CD4-positive, alpha-beta memory T cell (primary cell): ENCODE data around the gene SRD5A1. TPM values are rescaled to one million over a fixed set of nuclear protein-coding genes. Genes with fewer than 3 reads are reported as not detected.
"Not testable (repeated sequence)": the region's sequence is repeated elsewhere in the genome, so short reads cannot be mapped to it uniquely, and the experiment has no call there.

ENCODE experiments used
- CTCF ChIA-PET: fragments of 350-600 bp; sonication (Branson Sonifier 250); formaldehyde crosslinking; loops from one replicate; lab custom pipeline; 2021; ENCODE audit warnings: inconsistent platforms; ENCODE audit not compliant: partially characterized antibody; lab: Charles Lee
- POLR2A ChIA-PET: fragments of 350-600 bp; sonication (Branson Sonifier 250); formaldehyde crosslinking; loops from one replicate; lab custom pipeline; 2021; ENCODE audit not compliant: partially characterized antibody; lab: Charles Lee
- DNase-seq, 5 donors: peaks; one replicate each; pipeline versions ENCODE4 v3.0.0 to v3.0.0-alpha.2; 2020 to 2022; ENCODE audit warnings: mixed read lengths in 1 of 5
- H3K27ac ChIP-seq: one replicate; pipeline ENCODE4 v1.7.0; 2013; ENCODE audit warnings: low read depth, low read length
- H3K27me3 ChIP-seq: 2 replicates; pipeline ENCODE4 v1.7.0; 2013; ENCODE audit warnings: mild to moderate bottlenecking, low read length, moderate library complexity; ENCODE audit not compliant: insufficient read depth
- H3K36me3 ChIP-seq: 2 replicates; pipeline ENCODE4 v1.7.0; 2013; ENCODE audit warnings: mild to moderate bottlenecking, low read length, moderate library complexity; ENCODE audit not compliant: insufficient read depth
- H3K4me1 ChIP-seq: 2 replicates; pipeline ENCODE4 v1.7.0; 2013; ENCODE audit warnings: mild to moderate bottlenecking, low read length, moderate library complexity; ENCODE audit not compliant: insufficient read depth
- H3K4me3 ChIP-seq, 2 donors: one replicate each; pipeline ENCODE4 v1.7.0; 2013; ENCODE audit warnings: low read length in 2 of 2, mild to moderate bottlenecking in 1 of 2
- H3K9me3 ChIP-seq, 2 donors: one replicate each; pipeline ENCODE4 v1.7.0; 2013; ENCODE audit warnings: low read length in 2 of 2, control low read depth in 1 of 2; ENCODE audit not compliant: control insufficient read depth in 1 of 2
- H3K27ac Mint-ChIP-seq, 7 donors: one replicate each; pipeline ENCODE4 v1.8.0; 2020 to 2021; ENCODE audit warnings: mixed read lengths in 7 of 7, mild to moderate bottlenecking in 6 of 7, inconsistent platforms in 3 of 7, moderate library complexity in 3 of 7
- H3K27me3 Mint-ChIP-seq, 2 donors: one replicate each; pipeline ENCODE4 v1.8.0; 2020 to 2021; ENCODE audit warnings: mixed read lengths in 2 of 2
- H3K36me3 Mint-ChIP-seq, 2 donors: one replicate each; pipeline ENCODE4 v1.8.0; 2020 to 2021; ENCODE audit warnings: mixed read lengths in 2 of 2, inconsistent platforms in 1 of 2, mild to moderate bottlenecking in 1 of 2
- H3K4me1 Mint-ChIP-seq, 4 donors: one replicate each; pipeline ENCODE4 v1.8.0; 2020 to 2021; ENCODE audit warnings: mixed read lengths in 4 of 4, mild to moderate bottlenecking in 1 of 4
- H3K4me3 Mint-ChIP-seq, 8 donors: one replicate each; pipeline ENCODE4 v1.8.0; 2020 to 2021; ENCODE audit warnings: mixed read lengths in 8 of 8, mild to moderate bottlenecking in 7 of 8, moderate library complexity in 6 of 8, inconsistent platforms in 3 of 8
- H3K9me3 Mint-ChIP-seq, 8 donors: one replicate each; pipeline ENCODE4 v1.8.0; 2020 to 2021; ENCODE audit warnings: mixed read lengths in 8 of 8, mild to moderate bottlenecking in 5 of 8, inconsistent platforms in 3 of 8, moderate library complexity in 1 of 8
- intact Hi-C: fragments of 100-400 bp; cut with micrococcal nuclease; formaldehyde crosslinking; loops from one replicate; pipeline ENCODE4 v1.15.1; 2023
- polyA plus RNA-seq, 2 donors: library from polyadenylated mRNA; unstranded; fragments of 300-500 nt; fragmentation: Illumina TruSeq; gene quantifications; one replicate each; pipeline ENCODE4 v1.2.3, GENCODE V29; 2021
- total RNA-seq, 2 experiments: library from RNA; stranded (reverse); gene quantifications; one replicate each; pipeline ENCODE4 v1.2.3, GENCODE V29; 2021

SRD5A1 gene
- total and polyA plus RNA-seq, 4 experiments from 2014 or later, result 5.4 to 11.2 (median 8.5) TPM

- Histone ChIP-seq H3K27me3 (no peaks in the 10 kb centered on the region), H3K4me1 (peaks cover 8% of the 10 kb centered on the region), H3K36me3 (no peaks in the 10 kb centered on the region), H3K4me3 (no peak overlapping the region), H3K9me3 (no peaks in the 10 kb centered on the region), H3K27ac (no peak overlapping the region)
- H3K36me3 Mint-ChIP-seq, result peaks cover 2 to 4% of the 10 kb centered on the region in 2 donors
- no peak for DNase-seq
- H3K9me3 Mint-ChIP-seq, result no peaks in the 10 kb centered on the region
- no peaks in the 10 kb centered on the region for H3K27me3 Mint-ChIP-seq
- ChIA-PET CTCF (no interaction called here), POLR2A (no interaction called here)
- H3K4me3 Mint-ChIP-seq, result no peak overlapping the region
- H3K4me1 Mint-ChIP-seq, result peaks cover 0 to 15% (median 4%) of the 10 kb centered on the region in 4 donors
- H3K27ac Mint-ChIP-seq, result no peak overlapping the region
- intact Hi-C loops, result no loop called here
Observed at GRCh38 chr5:6637590-6637989, 4.3 kb downstream of the SRD5A1 start.

- Histone ChIP-seq H3K27ac (no peak overlapping the region), H3K4me1 (peaks cover 8% of the 10 kb centered on the region), H3K36me3 (no peaks in the 10 kb centered on the region), H3K27me3 (no peaks in the 10 kb centered on the region), H3K9me3 (no peaks in the 10 kb centered on the region), H3K4me3 (no peak overlapping the region)
- CTCF ChIA-PET, result no interaction called here
- Mint-ChIP-seq H3K27ac (no peak overlapping the region), H3K27me3 (no peaks in the 10 kb centered on the region), H3K4me3 (no peak overlapping the region), H3K4me1 (peaks cover 0 to 15% (median 4%) of the 10 kb centered on the region in 4 donors), H3K36me3 (peaks cover 0 to 4% of the 10 kb centered on the region in 2 donors), H3K9me3 (no peaks in the 10 kb centered on the region)
- POLR2A ChIA-PET, result no interaction called here
- DNase-seq, result peak in 1 of 5 donors; percentile 19
- intact Hi-C loops, result no loop called here
Observed at GRCh38 chr5:6638236-6638635, 5.0 kb downstream of the SRD5A1 start.

- H3K4me1 Mint-ChIP-seq, result peaks cover 2 to 9% (median 5%) of the 10 kb centered on the region in 4 donors
- Histone ChIP-seq H3K9me3 (no peaks in the 10 kb centered on the region), H3K27ac (no peak overlapping the region), H3K4me3 (no peak overlapping the region), H3K4me1 (no peaks in the 10 kb centered on the region), H3K27me3 (no peaks in the 10 kb centered on the region), H3K36me3 (no peaks in the 10 kb centered on the region)
- CTCF ChIA-PET, result no interaction called here
- no peak overlapping the region for H3K4me3 Mint-ChIP-seq
- intact Hi-C loops, result no loop called here
- H3K27me3 Mint-ChIP-seq, result no peaks in the 10 kb centered on the region
- peaks cover 0 to 2% (median 0%) of the 10 kb centered on the region in 8 donors for H3K9me3 Mint-ChIP-seq
- H3K27ac Mint-ChIP-seq, result no peak overlapping the region
- DNase-seq, result no peak
- POLR2A ChIA-PET, result interaction anchor here (1.7 kb wide), 1 partner anchor 9 kb away, joined by 5 read pairs; the partner anchor contains the start of genes NSUN2 and SRD5A1
- peaks cover 9% of the 10 kb centered on the region in 2 donors for H3K36me3 Mint-ChIP-seq
Observed at GRCh38 chr5:6642655-6643054, 9.4 kb downstream of the SRD5A1 start.

- H3K9me3 ChIP-seq, result no peaks in the 10 kb centered on the region
- H3K4me1 Mint-ChIP-seq, result peaks cover 5 to 10% (median 6%) of the 10 kb centered on the region in 4 donors
- peaks cover 9 to 16% of the 10 kb centered on the region in 2 donors for H3K36me3 Mint-ChIP-seq
- no peak overlapping the region for H3K27ac Mint-ChIP-seq
- H3K27ac ChIP-seq, result no peak overlapping the region
- no peak overlapping the region for H3K4me3 Mint-ChIP-seq
- no peaks in the 10 kb centered on the region for H3K27me3 Mint-ChIP-seq
- H3K4me3 ChIP-seq, result no peak overlapping the region
- no peak for DNase-seq
- peaks cover 0 to 4% (median 0%) of the 10 kb centered on the region in 8 donors for H3K9me3 Mint-ChIP-seq
- intact Hi-C loops, result no loop called here
- ChIA-PET POLR2A (no interaction called here), CTCF (interaction anchor here (0.7 kb wide), 1 partner anchor 12 kb away, joined by 3 read pairs; no protein-coding TSS in a partner anchor)
- H3K36me3 ChIP-seq, result no peaks in the 10 kb centered on the region
- H3K27me3 ChIP-seq, result no peaks in the 10 kb centered on the region
- no peaks in the 10 kb centered on the region for H3K4me1 ChIP-seq
Observed at GRCh38 chr5:6644794-6645241, 11.6 kb downstream of the SRD5A1 start.

GRCh38 chr5:6645571-6646362 lies 12.5 kb downstream of the SRD5A1 start:
- intact Hi-C loops, H3K27ac Mint-ChIP-seq, H3K9me3 ChIP-seq, H3K27ac ChIP-seq, H3K27me3 Mint-ChIP-seq, H3K36me3 ChIP-seq, DNase-seq, POLR2A ChIA-PET, H3K9me3 Mint-ChIP-seq, H3K4me3 Mint-ChIP-seq, H3K4me1 ChIP-seq, H3K4me3 ChIP-seq, H3K27me3 ChIP-seq: not testable (repeated sequence)
- H3K4me1 Mint-ChIP-seq, result peaks cover 5 to 10% (median 6%) of the 10 kb centered on the region in 4 donors
- peaks cover 9 to 19% of the 10 kb centered on the region in 2 donors for H3K36me3 Mint-ChIP-seq
- CTCF ChIA-PET, result interaction anchor here (0.7 kb wide), 1 partner anchor 11 kb away, joined by 3 read pairs; no protein-coding TSS in a partner anchor

GRCh38 chr5:6649186-6649585 lies 15.9 kb downstream of the SRD5A1 start:
- ChIA-PET CTCF (interaction anchor here (1.1 kb wide), 1 partner anchor 14 kb away, joined by 3 read pairs; no protein-coding TSS in a partner anchor), POLR2A (no interaction called here)
- intact Hi-C loops, result no loop called here
- H3K9me3 ChIP-seq, result no peaks in the 10 kb centered on the region
- no peak overlapping the region for H3K4me3 ChIP-seq
- no peaks in the 10 kb centered on the region for H3K36me3 ChIP-seq
- no peak overlapping the region for H3K27ac Mint-ChIP-seq
- no peaks in the 10 kb centered on the region for H3K27me3 Mint-ChIP-seq
- H3K36me3 Mint-ChIP-seq, result peaks cover 20 to 31% of the 10 kb centered on the region in 2 donors
- no peaks in the 10 kb centered on the region for H3K27me3 ChIP-seq
- H3K4me1 Mint-ChIP-seq, result peaks cover 5 to 10% (median 6%) of the 10 kb centered on the region in 4 donors
- peaks cover 0 to 4% (median 0%) of the 10 kb centered on the region in 8 donors for H3K9me3 Mint-ChIP-seq
- H3K4me3 Mint-ChIP-seq, result no peak overlapping the region
- H3K27ac ChIP-seq, result no peak overlapping the region
- DNase-seq, result no peak
- H3K4me1 ChIP-seq, result no peaks in the 10 kb centered on the region

- Mint-ChIP-seq H3K4me3 (no peak overlapping the region), H3K36me3 (peaks cover 20 to 31% of the 10 kb centered on the region in 2 donors), H3K27ac (no peak overlapping the region), H3K9me3 (peaks cover 0 to 4% (median 0%) of the 10 kb centered on the region in 8 donors), H3K4me1 (peaks cover 4 to 10% (median 5%) of the 10 kb centered on the region in 4 donors), H3K27me3 (no peaks in the 10 kb centered on the region)
- H3K4me3 ChIP-seq, result no peak overlapping the region
- intact Hi-C loops, result no loop called here
- no peak overlapping the region for H3K27ac ChIP-seq
- no peaks in the 10 kb centered on the region for H3K4me1 ChIP-seq
- no peaks in the 10 kb centered on the region for H3K27me3 ChIP-seq
- DNase-seq, result no peak
- no peaks in the 10 kb centered on the region for H3K36me3 ChIP-seq
- CTCF ChIA-PET, result interaction anchor here (1.1 kb wide), 1 partner anchor 14 kb away, joined by 3 read pairs; no protein-coding TSS in a partner anchor
- no peaks in the 10 kb centered on the region for H3K9me3 ChIP-seq
- POLR2A ChIA-PET, result no interaction called here
Observed at GRCh38 chr5:6649681-6650080, 16.4 kb downstream of the SRD5A1 start.
